ENCODE data around the gene RHEX. TPM values are rescaled to one million over a fixed set of nuclear protein-coding genes. Genes with fewer than 3 reads are reported as not detected.

Gene RHEX
- total RNA-seq, 2 experiments from 2014 or later: not detected

- Histone ChIP-seq H3K9me3 (ENCODE audit: control insufficient read depth in 1 of 2, insufficient read depth in 1 of 2, low read length in 2 of 2) (no peaks in the 10 kb centered on the region), H3K36me3 (ENCODE audit: insufficient read depth, low read length) (no peaks in the 10 kb centered on the region), H3K4me3 (ENCODE audit: low read length) (no peak overlapping the region), H3K27ac (ENCODE audit: low read depth in 1 of 2, low read length in 2 of 2) (no peak overlapping the region), H3K4me1 (ENCODE audit: insufficient read depth, low read length) (no peaks in the 10 kb centered on the region), H3K27me3 (ENCODE audit: control insufficient read depth in 1 of 2, insufficient read depth in 2 of 2, low read length in 2 of 2) (peaks cover 6 to 13% of the 10 kb centered on the region in 2 experiments)
- TF ChIP-seq, protein P1, sequence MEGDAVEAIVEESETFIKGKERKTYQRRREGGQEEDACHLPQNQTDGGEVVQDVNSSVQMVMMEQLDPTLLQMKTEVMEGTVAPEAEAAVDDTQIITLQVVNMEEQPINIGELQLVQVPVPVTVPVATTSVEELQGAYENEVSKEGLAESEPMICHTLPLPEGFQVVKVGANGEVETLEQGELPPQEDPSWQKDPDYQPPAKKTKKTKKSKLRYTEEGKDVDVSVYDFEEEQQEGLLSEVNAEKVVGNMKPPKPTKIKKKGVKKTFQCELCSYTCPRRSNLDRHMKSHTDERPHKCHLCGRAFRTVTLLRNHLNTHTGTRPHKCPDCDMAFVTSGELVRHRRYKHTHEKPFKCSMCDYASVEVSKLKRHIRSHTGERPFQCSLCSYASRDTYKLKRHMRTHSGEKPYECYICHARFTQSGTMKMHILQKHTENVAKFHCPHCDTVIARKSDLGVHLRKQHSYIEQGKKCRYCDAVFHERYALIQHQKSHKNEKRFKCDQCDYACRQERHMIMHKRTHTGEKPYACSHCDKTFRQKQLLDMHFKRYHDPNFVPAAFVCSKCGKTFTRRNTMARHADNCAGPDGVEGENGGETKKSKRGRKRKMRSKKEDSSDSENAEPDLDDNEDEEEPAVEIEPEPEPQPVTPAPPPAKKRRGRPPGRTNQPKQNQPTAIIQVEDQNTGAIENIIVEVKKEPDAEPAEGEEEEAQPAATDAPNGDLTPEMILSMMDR (IDR thresholded peaks at IDR 0.05): no peak
- Mint-ChIP-seq H3K27ac (no peak overlapping the region), H3K36me3 (ENCODE audit: low read depth) (no peaks in the 10 kb centered on the region), H3K9me3 (no peaks in the 10 kb centered on the region), H3K27me3 (peaks cover 14% of the 10 kb centered on the region), H3K4me3 (no peak overlapping the region), H3K4me1 (ENCODE audit: low read depth) (no peaks in the 10 kb centered on the region)
- DNase-seq: no peak
- POLR2A ChIA-PET: no interaction called here
- ATAC-seq (ENCODE audit: poor library complexity): no peak
- CTCF ChIA-PET: no interaction called here
- intact Hi-C loops (cut with DNase I, micrococcal nuclease): loop anchor here in 1 of 2 experiments (10.0 kb wide), 1 partner anchor 310 kb away; no protein-coding TSS in a partner anchor
Measured at GRCh38 chr1:206144605-206145004, 91.6 kb downstream of the RHEX start.

DNA sequence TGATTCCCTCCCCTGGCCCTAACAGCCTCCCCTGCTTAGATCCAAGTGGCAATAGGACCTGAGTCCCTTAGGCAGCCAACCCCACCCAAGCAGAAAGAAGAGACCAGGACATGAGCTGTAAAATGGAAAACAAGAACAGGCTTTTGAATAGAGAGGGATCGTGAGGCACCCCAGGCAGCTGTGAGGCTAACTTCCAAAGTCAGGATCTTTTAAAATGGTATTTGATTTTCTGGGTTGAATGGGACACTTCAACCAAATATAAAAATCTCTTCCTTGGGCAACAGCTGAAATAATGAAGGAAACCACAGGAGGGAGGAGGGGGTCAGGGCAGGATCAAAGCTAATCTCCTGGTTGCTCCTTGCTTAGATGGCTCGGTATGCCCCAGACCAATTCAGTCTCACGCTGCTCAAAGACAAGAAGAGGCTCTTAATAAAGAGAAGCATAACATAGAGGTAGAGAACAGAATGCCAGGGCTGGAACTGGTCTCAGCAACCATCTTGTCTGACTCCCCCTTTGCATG lies 92.9 kb downstream of the RHEX start:
- no peak for DNase-seq
- peaks cover 4% of the 10 kb centered on the region for H3K27me3 Mint-ChIP-seq
- TF ChIP-seq, protein P1 (IDR thresholded peaks at IDR 0.05): no peak
- ChIA-PET POLR2A (no interaction called here), CTCF (no interaction called here)
- Histone ChIP-seq H3K4me1 (ENCODE audit: insufficient read depth, low read length) (no peaks in the 10 kb centered on the region), H3K4me3 (ENCODE audit: low read length) (no peak overlapping the region), H3K9me3 (ENCODE audit: control insufficient read depth in 1 of 2, insufficient read depth in 1 of 2, low read length in 2 of 2) (no peaks in the 10 kb centered on the region), H3K27me3 (ENCODE audit: control insufficient read depth in 1 of 2, insufficient read depth in 2 of 2, low read length in 2 of 2) (peaks cover 6 to 8% of the 10 kb centered on the region in 2 experiments), H3K36me3 (ENCODE audit: insufficient read depth, low read length) (no peaks in the 10 kb centered on the region), H3K27ac (ENCODE audit: low read depth in 1 of 2, low read length in 2 of 2) (no peak overlapping the region)
- peaks cover 2% of the 10 kb centered on the region for H3K9me3 Mint-ChIP-seq
- H3K4me1 Mint-ChIP-seq (ENCODE audit: low read depth): no peaks in the 10 kb centered on the region
- H3K4me3 Mint-ChIP-seq: no peak overlapping the region
- intact Hi-C loops (cut with DNase I, micrococcal nuclease): loop anchor here in 1 of 2 experiments (10.0 kb wide), 1 partner anchor 309 kb away; no protein-coding TSS in a partner anchor
- no peaks in the 10 kb centered on the region for H3K36me3 Mint-ChIP-seq (ENCODE audit: low read depth)
- no peak overlapping the region for H3K27ac Mint-ChIP-seq
- no peak for ATAC-seq (ENCODE audit: poor library complexity)

Other genes starting within 250 kb of the RHEX start
- 10 to 100 TPM; 23.8 to 26.4 TPM for gene SLC41A1, start 240.0 kb upstream of the RHEX start, total RNA-seq
- 1 to 10 TPM; 1.2 to 1.4 TPM for gene PM20D1, start 203.0 kb upstream of the RHEX start, total RNA-seq
- gene SLC26A9, start 109.7 kb upstream of the RHEX start, total RNA-seq: not detected
- gene RAB7B, start 49.8 kb upstream of the RHEX start, total RNA-seq: under 1 TPM in 1 of 2 experiments, not detected in 1; 0.08 TPM
- gene CTSE, start 29.3 kb upstream of the RHEX start, total RNA-seq: not detected
- gene AVPR1B, start 64.2 kb downstream of the RHEX start, total RNA-seq: not detected
- gene FAM72A, start 149.7 kb downstream of the RHEX start, total RNA-seq: 1 to 10 TPM in 1 of 2 experiments, under 1 TPM in 1; 0.66 to 1.2 TPM
- gene SRGAP2, start 150.4 kb downstream of the RHEX start, total RNA-seq: 10 to 100 TPM; 15.2 to 17.7 TPM